ENCODE results near the gene CCDC33. TPM values are rescaled to one million over a fixed set of nuclear protein-coding genes. Genes with fewer than 3 reads are reported as not detected.

The CCDC33 gene
- total and polyA plus RNA-seq, 4 experiments from 2014 or later: not detected

DNA sequence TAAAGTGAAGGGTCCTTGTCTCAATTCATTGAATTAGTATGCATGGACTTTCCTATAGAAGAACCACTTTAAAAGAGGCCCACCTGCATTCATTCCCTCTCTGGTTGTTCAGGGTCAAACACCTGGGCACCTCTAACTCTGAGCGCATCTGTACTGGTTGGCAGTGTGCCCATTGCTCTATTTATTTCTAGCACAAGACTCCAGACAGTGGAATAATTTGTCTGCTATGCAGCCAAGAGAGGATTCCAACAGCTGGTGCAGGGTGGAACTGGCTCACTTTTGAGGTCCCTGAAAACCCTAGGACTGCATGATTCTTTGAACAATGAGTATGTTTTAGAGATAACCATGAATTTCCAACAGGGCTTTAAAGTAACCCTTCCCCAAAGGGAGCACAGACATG lies 57.9 kb downstream of the CCDC33 start:
- ChIA-PET POLR2A (ENCODE audit: partially characterized antibody) (no interaction called here), CTCF (ENCODE audit: partially characterized antibody) (no interaction called here)
- no peaks in the 10 kb centered on the region for H3K36me3 ChIP-seq (ENCODE audit: insufficient read depth, low read length)
- Mint-ChIP-seq H3K4me3 (no peak overlapping the region), H3K36me3 (no peaks in the 10 kb centered on the region), H3K4me1 (peaks cover 0 to 6% (median 0%) of the 10 kb centered on the region in 4 donors), H3K27ac (no peak overlapping the region), H3K27me3 (peaks cover 23 to 35% of the 10 kb centered on the region in 2 donors), H3K9me3 (peaks cover 0 to 3% (median under 1%) of the 10 kb centered on the region in 8 donors)
- no peaks in the 10 kb centered on the region for H3K9me3 ChIP-seq (ENCODE audit: control insufficient read depth in 1 of 2, low read length in 2 of 2)
- no peaks in the 10 kb centered on the region for H3K27me3 ChIP-seq (ENCODE audit: insufficient read depth, low read length)
- H3K27ac ChIP-seq (ENCODE audit: low read depth, low read length): no peak overlapping the region
- no peaks in the 10 kb centered on the region for H3K4me1 ChIP-seq (ENCODE audit: insufficient read depth, low read length)
- intact Hi-C loops (cut with micrococcal nuclease): no loop called here
- H3K4me3 ChIP-seq (ENCODE audit: low read length in 2 of 2): no peak overlapping the region
- no peak for DNase-seq

GRCh38 chr15:74295800-74296199 lies 59.7 kb downstream of the CCDC33 start:
- no peaks in the 10 kb centered on the region for H3K36me3 Mint-ChIP-seq
- H3K9me3 ChIP-seq (ENCODE audit: control insufficient read depth in 1 of 2, low read length in 2 of 2): no peaks in the 10 kb centered on the region
- no peak for DNase-seq
- H3K27me3 Mint-ChIP-seq: peaks cover 18 to 33% of the 10 kb centered on the region in 2 donors
- H3K4me1 ChIP-seq (ENCODE audit: insufficient read depth, low read length): no peaks in the 10 kb centered on the region
- ChIA-PET CTCF (ENCODE audit: partially characterized antibody) (no interaction called here), POLR2A (ENCODE audit: partially characterized antibody) (no interaction called here)
- H3K27ac Mint-ChIP-seq: no peak overlapping the region
- H3K4me1 Mint-ChIP-seq: peaks cover 0 to 6% (median 0%) of the 10 kb centered on the region in 4 donors
- H3K4me3 ChIP-seq (ENCODE audit: low read length in 2 of 2): no peak overlapping the region
- H3K9me3 Mint-ChIP-seq: peaks cover 0 to 3% (median 0%) of the 10 kb centered on the region in 8 donors
- no peaks in the 10 kb centered on the region for H3K27me3 ChIP-seq (ENCODE audit: insufficient read depth, low read length)
- H3K4me3 Mint-ChIP-seq: no peak overlapping the region
- no peaks in the 10 kb centered on the region for H3K36me3 ChIP-seq (ENCODE audit: insufficient read depth, low read length)
- H3K27ac ChIP-seq (ENCODE audit: low read depth, low read length): no peak overlapping the region
- intact Hi-C loops (cut with micrococcal nuclease): no loop called here

GRCh38 chr15:74297887-74298286 lies 61.8 kb downstream of the CCDC33 start:
- no peaks in the 10 kb centered on the region for H3K36me3 ChIP-seq (ENCODE audit: insufficient read depth, low read length)

DNA sequence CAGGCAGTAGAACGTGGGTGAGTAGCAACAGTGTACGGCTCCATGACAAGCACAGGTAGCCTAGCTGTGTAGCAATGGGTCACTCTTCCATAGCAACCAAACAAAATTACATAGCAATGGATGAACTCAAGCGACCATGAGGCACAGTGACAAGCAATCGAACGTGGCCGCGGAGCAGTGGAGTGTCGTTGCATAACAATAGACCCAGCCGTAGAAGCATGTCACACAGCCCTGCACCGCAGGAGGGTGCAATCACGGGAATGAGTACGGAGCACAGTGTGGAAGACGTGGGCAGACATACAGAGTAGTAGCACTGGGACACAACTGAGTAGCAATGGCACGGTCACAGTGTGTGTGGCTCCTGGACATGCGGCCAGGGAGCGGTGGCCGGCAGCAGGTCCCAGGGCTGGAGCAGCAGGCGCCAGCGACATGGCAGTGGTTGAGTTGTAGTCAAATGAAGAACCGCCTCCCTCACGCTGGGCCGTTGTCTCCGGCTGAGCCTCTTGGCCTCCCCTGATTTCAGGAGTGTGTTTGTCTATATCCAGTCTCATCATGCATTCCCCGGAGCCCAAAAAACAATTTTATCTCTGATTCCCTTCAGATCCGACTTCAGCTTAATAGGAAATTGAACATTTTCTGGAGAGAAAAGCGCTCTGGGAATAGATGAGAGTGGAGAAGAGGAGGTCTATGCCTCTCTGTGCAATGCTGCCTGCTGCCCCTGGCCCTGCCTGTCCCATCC lies 64.1 kb downstream of the CCDC33 start:
- H3K9me3 ChIP-seq (ENCODE audit: control insufficient read depth in 1 of 2, low read length in 2 of 2): no peaks in the 10 kb centered on the region

More at GRCh38 chr15:74297887-74298286, 61.8 kb downstream of the CCDC33 start:
- Mint-ChIP-seq H3K4me1 (no peaks in the 10 kb centered on the region), H3K4me3 (no peak overlapping the region), H3K9me3 (peaks cover 0 to 2% (median 0%) of the 10 kb centered on the region in 8 donors), H3K36me3 (no peaks in the 10 kb centered on the region), H3K27me3 (peaks cover 29 to 38% of the 10 kb centered on the region in 2 donors), H3K27ac (no peak overlapping the region)
- H3K4me1 ChIP-seq (ENCODE audit: insufficient read depth, low read length): no peaks in the 10 kb centered on the region
- ChIA-PET CTCF (ENCODE audit: partially characterized antibody) (no interaction called here), POLR2A (ENCODE audit: partially characterized antibody) (no interaction called here)
- no peaks in the 10 kb centered on the region for H3K27me3 ChIP-seq (ENCODE audit: insufficient read depth, low read length)
- no peak overlapping the region for H3K4me3 ChIP-seq (ENCODE audit: low read length in 2 of 2)
- H3K9me3 ChIP-seq (ENCODE audit: control insufficient read depth in 1 of 2, low read length in 2 of 2): no peaks in the 10 kb centered on the region
- H3K27ac ChIP-seq (ENCODE audit: low read depth, low read length): no peak overlapping the region
- DNase-seq: no peak
- intact Hi-C loops (cut with micrococcal nuclease): no loop called here

GRCh38 chr15:74301583-74302361 lies 65.6 kb downstream of the CCDC33 start:
- H3K4me3 ChIP-seq (ENCODE audit: low read length in 2 of 2): no peak overlapping the region
- no peaks in the 10 kb centered on the region for H3K36me3 Mint-ChIP-seq
- no peak for DNase-seq
- POLR2A ChIA-PET (ENCODE audit: partially characterized antibody): no interaction called here
- no peaks in the 10 kb centered on the region for H3K27me3 ChIP-seq (ENCODE audit: insufficient read depth, low read length)
- CTCF ChIA-PET (ENCODE audit: partially characterized antibody): interaction anchor here (1.0 kb wide), 1 partner anchor 329 kb away, joined by 3 read pairs; no protein-coding TSS in a partner anchor
- H3K36me3 ChIP-seq (ENCODE audit: insufficient read depth, low read length): no peaks in the 10 kb centered on the region
- no peak overlapping the region for H3K27ac Mint-ChIP-seq
- no peak overlapping the region for H3K27ac ChIP-seq (ENCODE audit: low read depth, low read length)
- H3K4me1 Mint-ChIP-seq: no peaks in the 10 kb centered on the region
- no peak overlapping the region for H3K4me3 Mint-ChIP-seq
- H3K9me3 ChIP-seq (ENCODE audit: control insufficient read depth in 1 of 2, low read length in 2 of 2): no peaks in the 10 kb centered on the region
- H3K9me3 Mint-ChIP-seq: no peaks in the 10 kb centered on the region
- intact Hi-C loops (cut with micrococcal nuclease): loop anchor here (5.0 kb wide), 1 partner anchor 174 kb away; no protein-coding TSS in a partner anchor
- no peaks in the 10 kb centered on the region for H3K4me1 ChIP-seq (ENCODE audit: insufficient read depth, low read length)
- peaks cover 40 to 45% of the 10 kb centered on the region in 2 donors for H3K27me3 Mint-ChIP-seq

More for the DNA sequence above, 64.1 kb downstream of the CCDC33 start:
- ChIA-PET POLR2A (ENCODE audit: partially characterized antibody) (no interaction called here), CTCF (ENCODE audit: partially characterized antibody) (no interaction called here)
- Mint-ChIP-seq H3K9me3 (no peaks in the 10 kb centered on the region), H3K27me3 (peaks cover 29 to 39% of the 10 kb centered on the region in 2 donors), H3K4me3 (no peak overlapping the region), H3K4me1 (no peaks in the 10 kb centered on the region), H3K27ac (no peak overlapping the region), H3K36me3 (no peaks in the 10 kb centered on the region)
- Histone ChIP-seq H3K4me1 (ENCODE audit: insufficient read depth, low read length) (no peaks in the 10 kb centered on the region), H3K4me3 (ENCODE audit: low read length in 2 of 2) (no peak overlapping the region), H3K27ac (ENCODE audit: low read depth, low read length) (no peak overlapping the region), H3K36me3 (ENCODE audit: insufficient read depth, low read length) (no peaks in the 10 kb centered on the region), H3K27me3 (ENCODE audit: insufficient read depth, low read length) (no peaks in the 10 kb centered on the region)
- intact Hi-C loops (cut with micrococcal nuclease): loop anchor here (5.0 kb wide), 1 partner anchor 173 kb away; no protein-coding TSS in a partner anchor
- DNase-seq: no peak

GRCh38 chr15:74302821-74303359 lies 66.8 kb downstream of the CCDC33 start:
- CTCF ChIA-PET (ENCODE audit: partially characterized antibody): no interaction called here
- no peaks in the 10 kb centered on the region for H3K9me3 ChIP-seq (ENCODE audit: control insufficient read depth in 1 of 2, low read length in 2 of 2)
- Mint-ChIP-seq H3K4me3 (no peak overlapping the region), H3K36me3 (no peaks in the 10 kb centered on the region), H3K27ac (no peak overlapping the region), H3K4me1 (no peaks in the 10 kb centered on the region), H3K9me3 (no peaks in the 10 kb centered on the region), H3K27me3 (peaks cover 38 to 46% of the 10 kb centered on the region in 2 donors)
- no peaks in the 10 kb centered on the region for H3K27me3 ChIP-seq (ENCODE audit: insufficient read depth, low read length)
- POLR2A ChIA-PET (ENCODE audit: partially characterized antibody): no interaction called here
- DNase-seq: peak in 2 of 5 donors; percentile 21 to 22
- no peak overlapping the region for H3K4me3 ChIP-seq (ENCODE audit: low read length in 2 of 2)
- no peaks in the 10 kb centered on the region for H3K4me1 ChIP-seq (ENCODE audit: insufficient read depth, low read length)
- H3K27ac ChIP-seq (ENCODE audit: low read depth, low read length): no peak overlapping the region
- intact Hi-C loops (cut with micrococcal nuclease): loop anchor here (5.0 kb wide), 1 partner anchor 176 kb away; no protein-coding TSS in a partner anchor
- no peaks in the 10 kb centered on the region for H3K36me3 ChIP-seq (ENCODE audit: insufficient read depth, low read length)

GRCh38 chr15:74303741-74304309 lies 67.7 kb downstream of the CCDC33 start:
- Histone ChIP-seq H3K27ac (ENCODE audit: low read depth, low read length) (no peak overlapping the region), H3K4me1 (ENCODE audit: insufficient read depth, low read length) (no peaks in the 10 kb centered on the region), H3K36me3 (ENCODE audit: insufficient read depth, low read length) (no peaks in the 10 kb centered on the region), H3K27me3 (ENCODE audit: insufficient read depth, low read length) (no peaks in the 10 kb centered on the region), H3K4me3 (ENCODE audit: low read length in 2 of 2) (no peak overlapping the region), H3K9me3 (ENCODE audit: control insufficient read depth in 1 of 2, low read length in 2 of 2) (no peaks in the 10 kb centered on the region)
- Mint-ChIP-seq H3K4me3 (no peak overlapping the region), H3K27ac (no peak overlapping the region), H3K27me3 (peaks cover 38 to 45% of the 10 kb centered on the region in 2 donors), H3K36me3 (no peaks in the 10 kb centered on the region), H3K4me1 (no peaks in the 10 kb centered on the region), H3K9me3 (no peaks in the 10 kb centered on the region)
- DNase-seq: no peak
- POLR2A ChIA-PET (ENCODE audit: partially characterized antibody): no interaction called here
- CTCF ChIA-PET (ENCODE audit: partially characterized antibody): no interaction called here
- intact Hi-C loops (cut with micrococcal nuclease): loop anchor here (5.0 kb wide), 1 partner anchor 177 kb away; no protein-coding TSS in a partner anchor
